ENCODE results near the gene ECEL1. TPM values are rescaled to one million over a fixed set of nuclear protein-coding genes. Genes with fewer than 3 reads are reported as not detected.

ECEL1 gene
- total and polyA plus RNA-seq, 2 donors (not counting 1 experiment from before 2014, with no cell fraction given), result 0.47 TPM; not detected in 1

- H3K4me3 Mint-ChIP-seq, result no peak overlapping the region
- no peaks in the 10 kb centered on the region for H4K20me1 ChIP-seq (ENCODE audit: control insufficient read depth, insufficient read depth, low read length, poor library complexity, severe bottlenecking)
- no peak overlapping the region for H3K27ac Mint-ChIP-seq
- no peak overlapping the region for H3K9ac ChIP-seq (ENCODE audit: low read length)
- H3K4me1 ChIP-seq (ENCODE audit: control insufficient read depth in 2 of 2, insufficient read depth in 2 of 2, low read length in 2 of 2), result peaks cover 0 to 4% of the 10 kb centered on the region in 2 donors
- ChIA-PET CTCF (no interaction called here), POLR2A (no interaction called here)
- H3K9me3 ChIP-seq (ENCODE audit: control extremely low read depth in 1 of 3, control insufficient read depth in 2 of 3, insufficient read depth in 1 of 3, low read length in 2 of 3), result no peaks in the 10 kb centered on the region
- no peak overlapping the region for H2AFZ ChIP-seq (ENCODE audit: insufficient read depth, low read depth, low read length, poor library complexity, severe bottlenecking)
- peaks cover 8% of the 10 kb centered on the region for H3K27me3 Mint-ChIP-seq
- no peaks in the 10 kb centered on the region for H3K79me2 ChIP-seq (ENCODE audit: control insufficient read depth, insufficient read depth, low read length)
- 83% methylated on average over 3 of the region's 3 CpGs for WGBS (ENCODE audit: insufficient coverage)
- no peak overlapping the region for H3K27ac ChIP-seq (ENCODE audit: low read length in 2 of 2)
- intact Hi-C loops (cut with micrococcal nuclease), result no loop called here
- ATAC-seq (ENCODE audit: low read depth) (no peak), DNase-seq (no peak)
- TF ChIP-seq EZH2 (IDR thresholded peaks at IDR 0.05; ENCODE audit: borderline replicate concordance, insufficient read depth, low read depth, low read length, poor library complexity, severe bottlenecking) (no peak), CTCF (IDR thresholded peaks at IDR 0.05) (no peak)
- peaks cover 0 to 2% (median 0%) of the 10 kb centered on the region in 4 experiments for H3K27me3 ChIP-seq (replicated peaks in 1 of 4; ENCODE audit: control extremely low read depth in 1 of 4, control insufficient read depth in 3 of 4, insufficient read depth in 4 of 4, low read length in 3 of 4)
- H3K4me1 Mint-ChIP-seq, result peaks cover 9% of the 10 kb centered on the region
- no peaks in the 10 kb centered on the region for H3K9me3 Mint-ChIP-seq (ENCODE audit: insufficient read depth)
- H3K36me3 ChIP-seq (replicated peaks in 1 of 2; ENCODE audit: control extremely low read depth in 1 of 2, control insufficient read depth in 1 of 2, extremely low read depth in 1 of 2, insufficient read depth in 2 of 2, low read length in 1 of 2), result no peaks in the 10 kb centered on the region
- no peak overlapping the region for H3K4me3 ChIP-seq (ENCODE audit: control extremely low read depth in 1 of 5, extremely low read depth in 1 of 5, insufficient read depth in 1 of 5, low read depth in 2 of 5, low read length in 4 of 5)
- no peak overlapping the region for H3K4me2 ChIP-seq (replicated peaks; ENCODE audit: low read depth, low read length, poor library complexity, severe bottlenecking)
Measured at GRCh38 chr2:232464544-232464885, 23.1 kb downstream of the ECEL1 start.

DNA sequence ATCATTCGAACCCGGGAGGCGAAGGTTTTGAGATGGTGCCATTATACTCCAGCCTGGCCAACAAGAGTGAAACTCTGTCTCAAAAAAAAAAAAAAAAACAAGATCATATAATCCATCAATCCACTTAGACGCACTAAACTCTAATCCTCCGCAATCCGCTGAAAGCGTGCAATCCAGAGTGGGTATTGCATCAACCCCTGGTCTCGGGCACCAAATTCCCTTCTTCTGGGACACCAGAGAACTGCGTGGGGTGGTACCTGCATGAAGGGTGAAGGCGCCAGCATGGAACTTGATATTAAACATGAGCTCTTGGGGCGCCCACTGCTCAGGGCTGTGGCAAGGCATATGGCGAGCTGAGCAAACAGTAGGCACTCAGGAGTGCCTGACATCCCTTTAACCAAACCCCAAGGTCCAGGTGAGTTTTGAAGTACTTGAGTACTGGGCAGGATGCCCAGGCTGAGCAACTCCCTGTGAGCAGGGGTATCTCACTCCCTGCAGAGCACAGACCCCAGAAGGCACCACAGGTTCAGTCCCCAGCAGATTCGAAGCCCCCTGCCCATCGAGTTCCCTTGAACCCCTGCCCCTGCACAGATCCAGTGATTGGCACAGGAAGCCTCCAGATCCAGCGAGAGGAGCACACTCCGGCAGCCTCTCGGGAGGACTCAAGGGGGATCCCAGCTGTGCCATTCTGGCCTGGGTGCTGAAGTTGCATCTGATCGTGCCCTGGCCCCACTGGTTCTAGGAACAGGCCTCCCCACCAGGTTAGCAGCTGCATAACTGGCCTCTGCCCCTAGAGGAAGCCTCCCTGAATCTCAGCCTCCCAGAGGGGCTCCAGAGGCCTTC lies 23.7 kb downstream of the ECEL1 start:
- no peaks in the 10 kb centered on the region for H3K36me3 ChIP-seq (replicated peaks in 1 of 2; ENCODE audit: control extremely low read depth in 1 of 2, control insufficient read depth in 1 of 2, extremely low read depth in 1 of 2, insufficient read depth in 2 of 2, low read length in 1 of 2)
- peaks cover 9% of the 10 kb centered on the region for H3K4me1 Mint-ChIP-seq
- ChIA-PET POLR2A (no interaction called here), CTCF (no interaction called here)
- no peaks in the 10 kb centered on the region for H3K9me3 ChIP-seq (ENCODE audit: control extremely low read depth in 1 of 3, control insufficient read depth in 2 of 3, insufficient read depth in 1 of 3, low read length in 2 of 3)
- ATAC-seq (ENCODE audit: low read depth), result no peak
- H3K4me1 ChIP-seq (ENCODE audit: control insufficient read depth in 2 of 2, insufficient read depth in 2 of 2, low read length in 2 of 2), result peaks cover 0 to 4% of the 10 kb centered on the region in 2 donors
- H3K27ac Mint-ChIP-seq, result no peak overlapping the region
- H3K4me3 Mint-ChIP-seq, result no peak overlapping the region
- peaks cover 0 to 7% (median 0%) of the 10 kb centered on the region in 4 experiments for H3K27me3 ChIP-seq (replicated peaks in 1 of 4; ENCODE audit: control extremely low read depth in 1 of 4, control insufficient read depth in 3 of 4, insufficient read depth in 4 of 4, low read length in 3 of 4)
- TF ChIP-seq EZH2 (IDR thresholded peaks at IDR 0.05; ENCODE audit: borderline replicate concordance, insufficient read depth, low read depth, low read length, poor library complexity, severe bottlenecking) (no peak), CTCF (IDR thresholded peaks at IDR 0.05) (no peak)
- peaks cover 11% of the 10 kb centered on the region for H3K27me3 Mint-ChIP-seq
- H3K9me3 Mint-ChIP-seq (ENCODE audit: insufficient read depth), result no peaks in the 10 kb centered on the region
- H3K4me3 ChIP-seq (ENCODE audit: control extremely low read depth in 1 of 5, extremely low read depth in 1 of 5, insufficient read depth in 1 of 5, low read depth in 2 of 5, low read length in 4 of 5), result no peak overlapping the region
- DNase-seq, result no peak
- no peaks in the 10 kb centered on the region for H3K79me2 ChIP-seq (ENCODE audit: control insufficient read depth, insufficient read depth, low read length)
- H4K20me1 ChIP-seq (ENCODE audit: control insufficient read depth, insufficient read depth, low read length, poor library complexity, severe bottlenecking), result no peaks in the 10 kb centered on the region
- intact Hi-C loops (cut with micrococcal nuclease), result no loop called here
- H3K27ac ChIP-seq (ENCODE audit: low read length in 2 of 2), result no peak overlapping the region
- no peak overlapping the region for H3K4me2 ChIP-seq (replicated peaks; ENCODE audit: low read depth, low read length, poor library complexity, severe bottlenecking)
- H3K9ac ChIP-seq (ENCODE audit: low read length), result no peak overlapping the region
- WGBS (ENCODE audit: insufficient coverage), result 92% methylated on average over 18 of the region's 18 CpGs
- H2AFZ ChIP-seq (ENCODE audit: insufficient read depth, low read depth, low read length, poor library complexity, severe bottlenecking), result no peak overlapping the region

All from B cell (primary cell).